HCT116 (cell line): ENCODE results near the gene MST1. TPM values are rescaled to one million over a fixed set of nuclear protein-coding genes. Genes with fewer than 3 reads are reported as not detected.
A peak's percentile ranks its signal among the peaks of the same experiment; 100 is the strongest.

Source experiments
- ATAC-seq: fragments of 200-7000 bp; cut with Tn5 transposase; 2 replicates; pipeline ENCODE4 v1.9.1; 2020; ENCODE audit warnings: mild to moderate bottlenecking, moderate library complexity
- BruUV-seq: library from RNA; stranded (reverse); fragments of 400-500 nt; replicated peaks from 2 replicates; lab custom pipeline; 2021; lab: Mats Ljungman, UMichigan
- CTCF ChIA-PET: fragments of 300-600 bp; sonication (Branson Sonifier 250); formaldehyde crosslinking; loops from one replicate; lab custom pipeline; 2021; ENCODE audit warnings: antibody characterized with exemption; lab: Charles Lee
- POLR2A ChIA-PET: fragments of 300-600, 350-600 bp; sonication (Branson Sonifier 250); formaldehyde crosslinking; loops from one replicate; lab custom pipeline; 2021; ENCODE audit warnings: antibody characterized with exemption; lab: Charles Lee
- RAD21 ChIA-PET, 2 experiments: fragments of 300-600 bp; sonication (Branson Sonifier 250); formaldehyde crosslinking; loops; one replicate each; lab custom pipeline; 2023; ENCODE audit warnings: low total read pairs in 2 of 2; ENCODE audit not compliant: uncharacterized antibody in 2 of 2, unreplicated experiment in 2 of 2, low non-redundant PET in 1 of 2; lab: Charles Lee
- DNase-seq: peaks from one replicate; pipeline ENCODE4 v3.0.0-alpha.2; 2010; ENCODE audit warnings: low read depth, low spot score
- H2AFZ ChIP-seq: fragments of 200-600 bp; shearing (Covaris generic), sonication (generic); 2 replicates; pipeline ENCODE4 v1.6.1; 2017; ENCODE audit warnings: low read depth, mixed run types, mixed read lengths, antibody characterized with exemption, low read length; ENCODE audit not compliant: poor library complexity, severe bottlenecking
- H3K27ac ChIP-seq: 2 replicates; pipeline ENCODE4 v1.5.1; 2012; ENCODE audit warnings: low read depth, low read length
- H3K27me3 ChIP-seq: fragments of 200-600 bp; sonication (generic); 2 replicates; pipeline ENCODE4 v1.6.1; 2016; ENCODE audit warnings: mixed run types, low read length, mixed read lengths; ENCODE audit not compliant: insufficient read depth
- H3K36me3 ChIP-seq, 2 experiments: fragments of 200-500 bp in 1 of 2; fragments of 200-600 bp in 1 of 2; sonication (Bioruptor generic) in 1 of 2; sonication (generic) in 1 of 2; 2 replicates each; pipeline versions ENCODE4 v1.5.1 to v1.6.1; 2014 to 2016; ENCODE audit warnings: low read length in 2 of 2, inconsistent platforms in 1 of 2, mixed read lengths in 1 of 2, mixed run types in 1 of 2; ENCODE audit not compliant: insufficient read depth in 2 of 2, control insufficient read depth in 1 of 2
- H3K4me1 ChIP-seq, 2 experiments: fragments of 200-600 bp in 1 of 2; sonication (generic) in 1 of 2; 2 replicates each; pipeline versions ENCODE4 v1.5.1 to v1.6.1; 2012 to 2017; ENCODE audit warnings: low read length in 2 of 2, inconsistent platforms in 1 of 2, mild to moderate bottlenecking in 1 of 2, mixed read lengths in 1 of 2, mixed run types in 1 of 2, moderate library complexity in 1 of 2; ENCODE audit not compliant: insufficient read depth in 2 of 2, control insufficient read depth in 1 of 2
- H3K4me2 ChIP-seq: fragments of 200-600 bp; sonication (generic); 2 replicates; pipeline ENCODE4 v1.6.1; 2017; ENCODE audit warnings: mixed run types, low read length, mixed read lengths
- H3K4me3 ChIP-seq, 2 experiments: fragments of 200-600 bp in 1 of 2; sonication (generic) in 1 of 2; replicated peaks in 1 of 2; 2 replicates each; pipeline ENCODE4 v1.5.1; 2011 to 2016; ENCODE audit warnings: low read length in 2 of 2, control low read depth in 1 of 2, low read depth in 1 of 2, mild to moderate bottlenecking in 1 of 2, mixed read lengths in 1 of 2, mixed run types in 1 of 2
- H3K79me2 ChIP-seq: fragments of 200-600 bp; sonication (generic); 2 replicates; pipeline ENCODE4 v1.6.1; 2017; ENCODE audit warnings: mild to moderate bottlenecking, mixed run types, low read length, moderate library complexity, mixed read lengths; ENCODE audit not compliant: insufficient read depth
- H3K9ac ChIP-seq: fragments of 200-600 bp; sonication (generic); 2 replicates; pipeline ENCODE4 v1.6.1; 2016; ENCODE audit warnings: low read length, mixed read lengths
- H3K9me2 ChIP-seq: fragments of 200-600 bp; sonication (generic), shearing (Covaris generic); 2 replicates; pipeline ENCODE4 v1.6.1; 2017; ENCODE audit warnings: mixed run types, mild to moderate bottlenecking, moderate library complexity; ENCODE audit not compliant: insufficient read depth
- H3K9me3 ChIP-seq, 2 experiments: fragments of 200-500 bp in 1 of 2; fragments of 200-600 bp in 1 of 2; sonication (Bioruptor generic) in 1 of 2; sonication (generic) in 1 of 2; 2 replicates each; pipeline ENCODE4 v1.6.1; 2014 to 2017; ENCODE audit warnings: low read length in 2 of 2, mixed read lengths in 2 of 2, inconsistent platforms in 1 of 2, low read depth in 1 of 2, mild to moderate bottlenecking in 1 of 2, mixed run types in 1 of 2, moderate library complexity in 1 of 2; ENCODE audit not compliant: control insufficient read depth in 1 of 2, insufficient read depth in 1 of 2
- H4K20me1 ChIP-seq: fragments of 200-600 bp; sonication (generic), shearing (Covaris generic); 2 replicates; pipeline ENCODE4 v1.6.1; 2017; ENCODE audit warnings: mixed run types, mild to moderate bottlenecking, moderate library complexity; ENCODE audit not compliant: insufficient read depth
- ATF3 ChIP-seq: IDR thresholded peaks from 2 replicates; pipeline ENCODE4 v1.6.1; 2012
- CBX3 ChIP-seq: IDR thresholded peaks from 2 replicates; pipeline ENCODE4 v1.6.1; 2012; ENCODE audit warnings: low read depth
- CEBPB ChIP-seq: IDR thresholded peaks from 2 replicates; pipeline ENCODE4 v1.6.1; 2012; ENCODE audit warnings: low read depth
- CTCF ChIP-seq, 3 experiments: fragments of 200-600 bp in 1 of 3; sonication (generic) in 1 of 3; IDR thresholded peaks in 2 of 3; conservative IDR thresholded peaks in 1 of 3; 2 replicates each; pipeline ENCODE4 v1.5.1; 2012 to 2017; ENCODE audit warnings: low read depth in 2 of 3, low read length in 2 of 3, antibody characterized with exemption in 1 of 3, borderline replicate concordance in 1 of 3, control low read depth in 1 of 3, mild to moderate bottlenecking in 1 of 3, mixed read lengths in 1 of 3, mixed run types in 1 of 3, moderate library complexity in 1 of 3; ENCODE audit not compliant: insufficient read depth in 1 of 3
- EGR1 ChIP-seq: IDR thresholded peaks from 2 replicates; pipeline ENCODE4 v1.6.1; 2012; ENCODE audit warnings: low read depth
- ELF1 ChIP-seq: IDR thresholded peaks from 2 replicates; pipeline ENCODE4 v1.6.1; 2012; ENCODE audit warnings: low read depth, borderline replicate concordance
- EZH2 ChIP-seq: fragments of 200-600 bp; sonication (generic); IDR thresholded peaks from 2 replicates; pipeline ENCODE4 v1.6.1; 2017; ENCODE audit warnings: antibody characterized with exemption, mixed run types
- FOSL1 ChIP-seq: IDR thresholded peaks from 2 replicates; pipeline ENCODE4 v1.6.1; 2012; ENCODE audit warnings: low read depth
- JUND ChIP-seq: IDR thresholded peaks from 2 replicates; pipeline ENCODE4 v1.6.1; 2012
- POLR2A ChIP-seq: IDR thresholded peaks from 2 replicates; pipeline ENCODE4 v1.7.0; 2011; ENCODE audit warnings: borderline replicate concordance; ENCODE audit not compliant: insufficient read depth, insufficient read length; ENCODE audit errors: extremely low read depth
- RAD21 ChIP-seq: IDR thresholded peaks from 2 replicates; pipeline ENCODE4 v1.6.1; 2012; ENCODE audit warnings: low read depth, mild to moderate bottlenecking
- SIN3A ChIP-seq: IDR thresholded peaks from 2 replicates; pipeline ENCODE4 v1.6.1; 2012; ENCODE audit warnings: low read depth
- SRF ChIP-seq: IDR thresholded peaks from 2 replicates; pipeline ENCODE4 v1.6.1; 2012; ENCODE audit warnings: low read depth
- TCF7L2 ChIP-seq: IDR thresholded peaks from 2 replicates; pipeline ENCODE4 v1.7.0; 2011; ENCODE audit warnings: borderline replicate concordance, inconsistent platforms; ENCODE audit not compliant: insufficient read depth, insufficient read length; ENCODE audit errors: extremely low read depth
- ZNF274 ChIP-seq: fragments of 200-500 bp; sonication (Bioruptor generic); IDR thresholded peaks from 2 replicates; pipeline ENCODE4 v1.6.1; 2014; ENCODE audit warnings: mild to moderate bottlenecking, low read depth, low read length, inconsistent platforms
- intact Hi-C: fragments of 100-400 bp; cut with micrococcal nuclease; formaldehyde crosslinking; loops from 2 replicates; pipeline ENCODE4 v1.10.0; 2022
- total RNA-seq: library from RNA; stranded (reverse); gene quantifications from one replicate; pipeline ENCODE4 v1.2.1, GENCODE V29; 2021; ENCODE audit not compliant: unreplicated experiment
- TF ChIP-seq, protein P1 (sequence below): IDR thresholded peaks from 2 replicates; pipeline ENCODE4 v1.6.1; 2011; ENCODE audit warnings: mild to moderate bottlenecking, low read length, moderate library complexity; ENCODE audit not compliant: insufficient replicate concordance; ENCODE audit errors: extremely low read depth
- TF ChIP-seq, protein P2 (sequence below): IDR thresholded peaks from 2 replicates; pipeline ENCODE4 v1.6.1; 2012

Gene MST1
- total RNA-seq, 1 experiment from 2014 or later = 15.4 TPM

GRCh38 chr3:49670940-49671290, 18.4 kb downstream of the MST1 start:
- no peak for TF ChIP-seq TCF7L2
- TF ChIP-seq EGR1 = no peak
- TF ChIP-seq CBX3 = no peak
- no peak for TF ChIP-seq RAD21
- TF ChIP-seq FOSL1 = no peak
- TF ChIP-seq ZNF274 = no peak
- TF ChIP-seq ELF1 = no peak
- no peak for TF ChIP-seq JUND
- TF ChIP-seq CEBPB = no peak
- no peak for TF ChIP-seq ATF3
- TF ChIP-seq SRF = no peak
- H3K36me3 ChIP-seq = peaks cover 0 to 4% of the 10 kb centered on the region in 2 experiments; a peak in 1 of 4 replicates
- no peak overlapping the region for H3K27ac ChIP-seq
- H4K20me1 ChIP-seq = no peaks in the 10 kb centered on the region
- intact Hi-C loops = loop anchor here (1.0 to 5.0 kb wide), 3 partner anchors 132 to 217 kb away; partner anchors contain the start of gene DAG1
- H3K9me3 ChIP-seq = no peaks in the 10 kb centered on the region
- CTCF ChIA-PET = interaction anchor here (0.7 to 3.3 kb wide), 5 partner anchors 98 to 255 kb away, joined by 3 to 159 read pairs (median 10); no protein-coding TSS in a partner anchor
- H3K4me1 ChIP-seq = peaks cover 10 to 46% of the 10 kb centered on the region in 2 experiments; a peak in 3 of 4 replicates
- H3K4me2 ChIP-seq = no peak overlapping the region
- DNase-seq (no peak), ATAC-seq (no peak)
- BruUV-seq = no TSS peak
- H3K27me3 ChIP-seq = no peaks in the 10 kb centered on the region
- H3K9me2 ChIP-seq = no peaks in the 10 kb centered on the region
- RAD21 ChIA-PET = interaction anchor here (2.8 to 3.6 kb wide), 2 partner anchors 131 kb away, joined by 42 to 49 read pairs; no protein-coding TSS in a partner anchor
- no peak overlapping the region for H2AFZ ChIP-seq
- H3K9ac ChIP-seq = no peak overlapping the region
- POLR2A ChIA-PET = interaction anchor here (3.1 kb wide), 1 partner anchor 131 kb away, joined by 26 read pairs; no protein-coding TSS in a partner anchor
- no peak overlapping the region for H3K4me3 ChIP-seq
- peaks cover 18% of the 10 kb centered on the region for H3K79me2 ChIP-seq

GRCh38 chr3:49669352-49669751, 19.9 kb downstream of the MST1 start:
- Histone ChIP-seq H3K27me3 (no peaks in the 10 kb centered on the region), H3K27ac (no peak overlapping the region), H3K4me3 (no peak overlapping the region), H3K9me2 (no peaks in the 10 kb centered on the region), H3K36me3 (no peaks in the 10 kb centered on the region), H3K4me1 (peaks cover 6 to 42% of the 10 kb centered on the region in 2 experiments; a peak in 3 of 4 replicates), H2AFZ (no peak overlapping the region), H3K9me3 (no peaks in the 10 kb centered on the region), H4K20me1 (no peaks in the 10 kb centered on the region), H3K9ac (no peak overlapping the region), H3K79me2 (peaks cover 2% of the 10 kb centered on the region; the same call in 1 of the 2 replicates), H3K4me2 (peak overlapping the region; percentile 34)
- DNase-seq (no peak), ATAC-seq (no peak)
- ChIA-PET POLR2A (interaction anchor here (1.5 kb wide), 1 partner anchor 129 kb away, joined by 5 read pairs; no protein-coding TSS in a partner anchor), RAD21 (interaction anchor here (1.1 to 2.1 kb wide), 2 partner anchors 129 to 130 kb away, joined by 3 to 7 read pairs; no protein-coding TSS in a partner anchor), CTCF (interaction anchor here (2.1 kb wide), 1 partner anchor 130 kb away, joined by 18 read pairs; no protein-coding TSS in a partner anchor)
- intact Hi-C loops = no loop called here
- BruUV-seq = no TSS peak
- TF ChIP-seq EZH2 = no peak
- TF ChIP-seq, protein P1, sequence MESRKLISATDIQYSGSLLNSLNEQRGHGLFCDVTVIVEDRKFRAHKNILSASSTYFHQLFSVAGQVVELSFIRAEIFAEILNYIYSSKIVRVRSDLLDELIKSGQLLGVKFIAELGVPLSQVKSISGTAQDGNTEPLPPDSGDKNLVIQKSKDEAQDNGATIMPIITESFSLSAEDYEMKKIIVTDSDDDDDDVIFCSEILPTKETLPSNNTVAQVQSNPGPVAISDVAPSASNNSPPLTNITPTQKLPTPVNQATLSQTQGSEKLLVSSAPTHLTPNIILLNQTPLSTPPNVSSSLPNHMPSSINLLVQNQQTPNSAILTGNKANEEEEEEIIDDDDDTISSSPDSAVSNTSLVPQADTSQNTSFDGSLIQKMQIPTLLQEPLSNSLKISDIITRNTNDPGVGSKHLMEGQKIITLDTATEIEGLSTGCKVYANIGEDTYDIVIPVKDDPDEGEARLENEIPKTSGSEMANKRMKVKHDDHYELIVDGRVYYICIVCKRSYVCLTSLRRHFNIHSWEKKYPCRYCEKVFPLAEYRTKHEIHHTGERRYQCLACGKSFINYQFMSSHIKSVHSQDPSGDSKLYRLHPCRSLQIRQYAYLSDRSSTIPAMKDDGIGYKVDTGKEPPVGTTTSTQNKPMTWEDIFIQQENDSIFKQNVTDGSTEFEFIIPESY = no peak
- no peak for TF ChIP-seq JUND
- no peak for TF ChIP-seq POLR2A
- TF ChIP-seq CTCF (IDR thresholded peaks at IDR 0.05 in 2 of 3, conservative IDR thresholded peaks at IDR 0.05 in 1 of 3; ENCODE audit: borderline replicate concordance in 1 of 3, insufficient read depth in 1 of 3, low read depth in 2 of 3, low read length in 2 of 3) = no peak
- no peak for TF ChIP-seq CEBPB
- TF ChIP-seq, protein P2, sequence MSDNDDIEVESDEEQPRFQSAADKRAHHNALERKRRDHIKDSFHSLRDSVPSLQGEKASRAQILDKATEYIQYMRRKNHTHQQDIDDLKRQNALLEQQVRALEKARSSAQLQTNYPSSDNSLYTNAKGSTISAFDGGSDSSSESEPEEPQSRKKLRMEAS = no peak
- no peak for TF ChIP-seq ZNF274
- TF ChIP-seq RAD21 = no peak
- TF ChIP-seq SIN3A = no peak
